ENCODE data around the gene CRYL1.

- TF ChIP-seq POLR2AphosphoS5 (IDR thresholded peaks at IDR 0.05; ENCODE audit: low read depth, low read length) (no peak), TAF1 (IDR thresholded peaks at IDR 0.05; ENCODE audit: borderline replicate concordance, insufficient read depth, low read length) (no peak)
Measured at GRCh38 chr13:20521364-20522115, 4.1 kb downstream of the CRYL1 start.
